MM.1S (cell line): ENCODE data around the gene ATP6V0B.

Experiments used
- EZH2 ChIP-seq: fragments of 300-600 bp; sonication (generic); optimal IDR thresholded peaks from 2 replicates; pipeline ENCODE3; 2017; ENCODE audit warnings: low read depth, mild to moderate bottlenecking, antibody characterized with exemption, low read length, mixed read lengths
- EZH2phosphoT487 ChIP-seq: fragments of 300-600 bp; sonication (generic); IDR thresholded peaks from 2 replicates; pipeline ENCODE4 v1.6.1; 2018; ENCODE audit warnings: antibody characterized with exemption, low read length
- TF ChIP-seq, protein P1 (sequence below): fragments of 300-600 bp; sonication (generic); IDR thresholded peaks from 2 replicates; pipeline ENCODE4 v1.5.1; 2016; ENCODE audit warnings: antibody characterized with exemption, low read length, mixed read lengths

DNA sequence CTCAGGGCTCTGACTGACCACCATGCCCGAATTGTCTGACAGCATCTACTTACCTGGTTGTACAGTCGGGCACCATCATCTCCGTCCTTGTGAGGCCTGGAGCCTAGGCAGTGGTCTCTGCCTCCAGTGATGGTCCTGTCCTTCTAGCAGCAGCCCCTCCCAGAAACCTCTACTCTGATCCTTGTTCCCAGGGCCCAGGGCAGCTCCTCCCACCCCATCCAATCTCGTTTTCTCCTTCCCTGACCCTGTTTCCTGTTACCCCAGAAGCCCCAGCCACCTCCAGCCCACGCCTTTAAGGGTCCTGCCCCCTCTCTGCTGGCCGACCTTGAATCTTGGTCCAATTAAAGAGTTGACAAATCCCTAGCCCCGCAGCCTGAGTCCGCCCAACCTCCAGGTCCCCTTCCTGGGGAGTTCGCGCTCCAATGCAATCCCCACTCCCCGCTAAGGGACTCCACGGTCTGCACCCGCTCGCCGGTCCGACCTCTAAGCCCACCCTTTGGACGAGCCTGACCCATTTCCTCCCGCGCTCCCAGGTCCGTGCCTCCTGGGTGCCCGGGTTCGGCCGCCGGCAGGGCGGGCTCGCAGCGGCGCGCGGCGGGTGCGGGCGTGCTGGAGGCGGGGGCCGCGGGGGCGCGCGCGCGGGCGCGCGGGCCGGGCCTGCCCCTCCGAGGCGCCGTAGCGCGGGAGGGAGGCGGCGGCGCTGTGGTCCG lies 3.9 kb downstream of the ATP6V0B start, which contains the start of gene B4GALT2:
- TF ChIP-seq, protein P1, sequence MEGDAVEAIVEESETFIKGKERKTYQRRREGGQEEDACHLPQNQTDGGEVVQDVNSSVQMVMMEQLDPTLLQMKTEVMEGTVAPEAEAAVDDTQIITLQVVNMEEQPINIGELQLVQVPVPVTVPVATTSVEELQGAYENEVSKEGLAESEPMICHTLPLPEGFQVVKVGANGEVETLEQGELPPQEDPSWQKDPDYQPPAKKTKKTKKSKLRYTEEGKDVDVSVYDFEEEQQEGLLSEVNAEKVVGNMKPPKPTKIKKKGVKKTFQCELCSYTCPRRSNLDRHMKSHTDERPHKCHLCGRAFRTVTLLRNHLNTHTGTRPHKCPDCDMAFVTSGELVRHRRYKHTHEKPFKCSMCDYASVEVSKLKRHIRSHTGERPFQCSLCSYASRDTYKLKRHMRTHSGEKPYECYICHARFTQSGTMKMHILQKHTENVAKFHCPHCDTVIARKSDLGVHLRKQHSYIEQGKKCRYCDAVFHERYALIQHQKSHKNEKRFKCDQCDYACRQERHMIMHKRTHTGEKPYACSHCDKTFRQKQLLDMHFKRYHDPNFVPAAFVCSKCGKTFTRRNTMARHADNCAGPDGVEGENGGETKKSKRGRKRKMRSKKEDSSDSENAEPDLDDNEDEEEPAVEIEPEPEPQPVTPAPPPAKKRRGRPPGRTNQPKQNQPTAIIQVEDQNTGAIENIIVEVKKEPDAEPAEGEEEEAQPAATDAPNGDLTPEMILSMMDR: no peak
- TF ChIP-seq EZH2phosphoT487 (no peak), EZH2 (no peak)
